NCI-H2107 treated with DMSO at 0.1 percent for 48 hours (cell line): Measurements from ENCODE around the gene STMN3.
"Not testable (repeated sequence)": the region's sequence is repeated elsewhere in the genome, so short reads cannot be mapped to it uniquely, and the experiment has no call there.

Experiments used
- DNase-seq: peaks from one replicate; lab custom pipeline; 2025; ENCODE audit not compliant: unreplicated experiment; lab: John Stamatoyannopoulos, UW

STMN3 gene

GRCh38 chr20:63657937-63658748 lies 4.9 kb upstream of the STMN3 start, which contains the start of gene RTEL1:
Gene RTEL1 (plus strand): TSS chr20:63658312. CDS start chr20:63659403, 1,091 bp downstream.
- DNase-seq, result peak; percentile 92

GRCh38 chr20:63657260-63657936 lies 4.2 kb upstream of the STMN3 start:
- DNase-seq, result no peak

- DNase-seq, result no peak
Measured at GRCh38 chr20:63656451-63656850, 3.2 kb upstream of the STMN3 start.

DNA sequence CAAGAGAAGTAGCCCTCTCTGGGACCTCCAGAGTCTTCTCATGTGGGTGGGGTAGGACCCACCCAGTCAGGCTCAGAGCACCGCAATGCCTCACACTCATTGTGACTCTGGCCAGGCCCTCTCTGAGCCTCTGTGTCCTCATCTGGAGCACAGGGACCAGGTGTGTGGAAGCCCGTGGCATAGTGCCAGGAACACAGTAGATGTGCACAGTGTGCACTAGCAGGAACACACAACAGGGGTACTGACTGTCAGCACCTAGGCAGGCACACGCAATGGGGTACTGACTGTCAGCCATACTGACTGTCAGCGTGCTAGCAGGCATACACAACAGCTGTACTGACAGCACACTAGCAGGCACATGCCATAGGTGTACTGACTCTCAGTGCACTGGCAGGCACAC lies 2.0 kb upstream of the STMN3 start:
- no peak for DNase-seq

- no peak for DNase-seq
Measured at GRCh38 chr20:63653974-63654668, 897 bp upstream of the STMN3 start.

DNA sequence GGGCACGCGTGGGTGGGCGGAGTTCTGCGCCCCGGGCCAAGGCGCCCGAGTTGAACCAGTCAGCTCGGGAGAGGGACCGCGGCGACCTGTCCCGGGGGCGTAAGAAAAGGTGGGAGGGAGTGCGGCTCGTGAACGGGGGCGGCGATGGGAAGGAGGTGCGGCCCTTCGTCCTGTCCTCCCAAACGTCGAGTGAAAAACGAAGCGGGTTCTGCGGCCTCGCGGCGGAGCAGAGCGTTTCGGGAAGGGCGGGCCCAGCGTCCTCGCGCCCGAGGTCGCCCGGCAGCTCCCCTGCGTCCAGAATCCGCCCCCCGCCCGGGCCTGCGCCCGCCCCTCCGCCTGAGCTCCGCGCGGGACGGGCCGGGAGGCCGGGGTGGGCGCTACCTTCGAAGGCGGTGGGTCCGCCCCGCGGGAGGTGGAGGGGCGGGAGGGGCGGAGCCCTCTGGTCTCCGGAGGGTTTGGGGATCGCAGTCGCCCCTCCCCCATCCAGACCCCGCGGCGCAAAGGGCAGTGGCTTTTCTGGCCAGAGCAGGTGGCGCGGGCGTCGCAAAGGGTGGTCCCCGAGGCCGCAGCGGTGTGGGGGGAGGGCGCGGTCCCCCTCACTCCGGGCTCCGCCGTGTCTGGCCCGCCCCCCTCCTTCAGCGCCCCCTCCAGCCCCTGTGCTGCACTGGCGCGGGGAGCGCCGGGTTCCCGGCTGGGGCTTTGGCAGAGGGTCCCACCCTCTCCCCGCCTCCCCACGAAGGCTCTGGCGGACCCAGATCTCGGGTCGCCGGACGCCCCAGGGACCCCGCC lies 838 bp downstream of the STMN3 start:
- DNase-seq, result no peak

DNA sequence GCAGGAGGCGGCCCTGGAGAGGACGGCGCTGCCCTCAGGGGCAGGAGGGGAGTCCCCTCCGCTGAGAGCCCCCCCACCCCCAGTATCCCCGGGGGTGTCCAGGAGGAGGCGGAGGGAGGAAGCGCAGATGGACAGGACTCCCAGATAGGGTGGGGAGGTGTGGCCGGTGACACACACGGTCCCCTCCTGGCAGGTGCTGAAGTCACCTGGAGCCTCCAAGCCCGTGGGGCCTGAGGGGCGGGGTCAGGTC lies 1.4 kb downstream of the STMN3 start:
- DNase-seq, result no peak

DNA sequence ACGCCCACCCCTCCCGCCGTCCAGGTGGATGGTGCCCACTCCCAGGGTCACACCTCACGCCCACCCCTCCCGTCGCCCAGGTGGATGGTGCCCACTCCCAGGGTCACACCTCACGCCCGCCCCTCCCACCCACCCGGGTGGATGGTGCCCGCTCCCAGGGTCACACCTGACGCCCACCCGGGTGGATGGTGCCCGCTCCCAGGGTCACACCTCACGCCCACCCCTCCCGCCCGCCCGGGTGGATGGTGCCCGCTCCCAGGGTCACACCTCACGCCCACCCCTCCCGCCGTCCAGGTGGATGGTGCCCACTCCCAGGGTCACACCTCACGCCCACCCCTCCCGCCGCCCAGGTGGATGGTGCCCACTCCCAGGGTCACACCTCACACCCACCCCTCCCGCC lies 2.7 kb downstream of the STMN3 start:
- not testable (repeated sequence) for DNase-seq

DNA sequence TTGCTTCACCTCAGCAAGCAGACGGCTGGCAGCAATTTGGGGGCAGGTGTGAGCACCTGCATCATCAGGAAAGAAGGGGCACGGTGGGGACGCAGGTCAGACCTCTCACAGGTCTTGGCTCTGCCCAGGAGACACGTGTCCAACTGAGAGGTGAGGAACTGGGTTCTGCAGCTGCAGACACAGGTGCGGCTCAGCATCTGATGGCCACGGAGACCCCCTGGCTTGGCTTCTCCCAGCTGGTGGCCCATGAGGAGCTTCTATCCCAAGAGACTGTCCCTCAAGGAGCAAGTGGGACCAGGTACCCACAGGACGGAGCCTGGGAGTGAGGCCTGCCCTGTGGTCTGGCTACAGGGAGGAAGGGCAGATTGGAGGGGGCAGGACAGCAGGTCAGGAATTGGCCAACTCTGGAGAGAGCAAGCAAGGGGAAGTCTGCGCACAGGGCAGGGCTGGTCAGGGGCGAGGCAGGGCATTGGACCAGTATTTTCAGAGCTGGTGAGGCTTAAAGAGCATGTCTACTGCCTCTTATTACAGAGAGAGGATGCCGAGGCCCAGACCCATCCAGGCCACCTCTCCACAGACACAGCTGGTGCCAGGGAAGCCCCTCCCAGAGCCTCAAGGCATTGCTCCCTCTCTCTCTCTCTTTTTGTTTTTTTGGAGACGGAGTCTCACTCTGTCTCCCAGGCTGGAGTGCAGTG lies 4.2 kb downstream of the STMN3 start:
- no peak for DNase-seq

DNA sequence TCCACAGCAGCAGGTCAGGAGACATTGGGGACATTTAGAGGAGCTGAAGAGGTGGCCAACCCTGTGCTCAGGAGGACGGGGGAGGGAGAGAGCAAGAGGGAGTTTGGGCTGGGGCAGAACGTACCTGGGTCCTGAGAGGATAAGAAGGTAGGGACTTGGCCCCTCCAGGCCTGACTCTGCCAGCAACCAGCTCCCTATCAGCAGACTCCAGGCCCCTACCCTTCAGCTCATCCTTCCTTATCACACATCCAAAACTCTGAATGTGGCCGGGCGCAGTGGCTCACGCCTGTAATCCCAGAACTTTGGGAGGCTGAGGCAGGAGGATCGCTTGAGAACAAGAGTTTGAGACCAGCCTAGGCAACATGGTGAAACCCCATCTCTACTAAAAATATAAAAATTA lies 5.0 kb downstream of the STMN3 start:
- DNase-seq, result no peak

DNA sequence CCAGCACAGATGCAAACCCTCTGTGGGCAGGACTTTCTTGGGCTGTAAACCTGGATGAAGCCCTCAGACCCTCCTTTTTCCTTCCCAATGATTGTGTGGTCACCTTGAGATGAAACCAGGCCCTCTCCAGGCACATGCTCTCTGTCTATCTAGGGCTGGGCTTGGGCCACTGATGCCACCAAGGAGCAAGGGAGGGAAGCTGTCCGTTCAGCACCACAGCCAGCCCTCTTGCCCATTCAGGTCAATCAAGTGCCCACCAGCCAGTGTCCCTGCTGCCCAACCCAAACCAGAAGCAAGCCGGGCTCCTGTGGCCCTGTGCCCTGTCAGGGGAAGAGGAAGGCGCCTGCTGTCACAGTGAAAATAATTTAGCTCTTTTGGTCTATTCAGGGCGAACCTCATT lies 8.0 kb downstream of the STMN3 start:
- no peak for DNase-seq

- DNase-seq, result no peak
Measured at GRCh38 chr20:63643946-63644345, 9.3 kb downstream of the STMN3 start.

DNA sequence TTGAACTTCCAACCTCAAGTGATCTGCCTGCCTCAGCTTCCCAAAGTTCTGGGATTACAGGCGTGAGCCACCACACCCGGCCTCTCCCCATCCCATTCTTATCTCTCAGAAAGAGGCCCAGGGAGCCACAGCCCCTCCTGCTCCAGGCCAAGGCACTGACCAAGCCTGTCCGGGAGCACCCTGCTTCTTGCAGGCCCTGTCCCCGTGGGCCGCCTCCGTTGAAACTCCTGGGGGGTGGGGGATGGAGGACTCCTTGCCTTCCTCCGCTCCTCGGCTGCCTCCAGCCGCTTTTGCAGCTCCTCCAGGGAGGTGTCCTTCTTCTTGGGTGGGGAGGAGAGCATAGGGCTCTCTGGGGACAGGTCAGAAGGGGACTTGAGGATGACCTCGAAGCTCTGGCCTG lies 9.7 kb downstream of the STMN3 start:
- DNase-seq, result no peak

DNA sequence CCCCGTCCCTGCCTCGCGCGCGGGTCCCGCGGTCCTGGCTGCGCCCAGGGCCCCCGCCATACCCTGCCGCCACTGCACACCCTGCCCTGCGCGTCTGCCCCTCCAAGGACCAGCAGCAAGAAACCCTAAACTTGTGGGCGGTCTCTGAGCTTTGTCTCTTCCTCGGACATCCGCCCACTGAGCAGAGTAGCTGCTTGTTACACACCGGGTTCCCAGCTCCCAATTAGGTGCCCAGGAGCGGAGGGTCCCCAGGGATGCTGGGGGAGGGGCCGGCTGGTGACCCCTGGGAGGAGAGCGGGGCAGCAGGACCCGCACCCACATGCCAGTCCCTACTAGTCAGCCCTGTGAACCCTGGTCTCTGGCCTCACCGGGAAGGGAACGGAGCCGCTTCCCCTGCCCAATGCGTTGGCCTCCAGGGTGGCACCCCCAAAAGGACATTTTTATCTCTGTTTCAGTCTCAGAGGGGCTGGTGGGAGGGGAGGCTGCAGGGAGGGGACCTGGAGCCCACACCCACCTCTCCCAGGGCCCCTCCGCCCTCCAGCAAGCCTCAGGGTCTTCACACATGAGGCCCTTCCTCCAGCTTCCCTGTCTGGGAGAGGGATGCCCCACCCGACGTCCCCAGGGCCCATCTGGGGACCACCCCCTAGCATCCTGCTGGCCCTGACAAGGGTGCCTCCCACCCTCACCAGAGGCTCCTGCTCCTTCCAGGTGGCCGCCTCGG lies 10.5 kb downstream of the STMN3 start:
- no peak for DNase-seq

DNA sequence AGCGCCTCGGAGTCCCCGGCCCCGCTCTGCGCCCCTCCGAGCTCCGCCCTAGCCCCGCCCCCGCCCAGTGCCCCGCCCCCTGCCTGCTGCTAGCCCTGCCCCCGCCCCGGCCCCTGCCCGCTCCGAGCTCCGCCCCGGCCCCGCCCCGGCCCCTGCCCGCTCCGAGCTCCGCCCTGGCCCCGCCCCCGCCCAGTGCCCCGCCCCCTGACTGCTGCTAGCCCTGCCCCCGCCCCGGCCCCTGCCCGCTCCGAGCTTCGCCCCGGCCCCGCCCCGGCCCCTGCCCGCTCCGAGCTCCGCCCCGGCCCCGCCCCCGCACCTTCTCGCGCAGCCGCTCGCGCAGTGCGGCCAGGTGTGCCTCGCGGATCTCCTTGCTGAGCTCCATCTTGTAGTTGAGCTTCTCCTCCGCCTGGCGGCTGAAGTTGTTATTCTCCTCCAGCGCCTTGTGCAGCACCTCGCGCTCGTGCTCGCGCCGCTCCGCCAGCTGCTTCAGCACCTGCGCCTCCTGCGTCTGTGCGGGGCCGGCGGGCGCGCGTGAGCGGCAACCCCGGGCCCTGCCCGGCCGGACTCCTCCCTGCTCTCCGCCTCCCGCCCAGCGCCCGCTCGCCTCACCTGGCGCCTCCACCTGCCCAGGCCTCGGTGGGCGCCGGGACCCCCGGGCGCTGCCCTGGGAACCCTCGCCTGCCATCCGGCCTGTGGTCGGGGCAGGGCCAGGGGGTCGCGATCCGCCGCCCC lies 11.3 kb downstream of the STMN3 start:
- peak; percentile 75 for DNase-seq

- no peak for DNase-seq
Measured at GRCh38 chr20:63641146-63641791, 12.0 kb downstream of the STMN3 start.

DNA sequence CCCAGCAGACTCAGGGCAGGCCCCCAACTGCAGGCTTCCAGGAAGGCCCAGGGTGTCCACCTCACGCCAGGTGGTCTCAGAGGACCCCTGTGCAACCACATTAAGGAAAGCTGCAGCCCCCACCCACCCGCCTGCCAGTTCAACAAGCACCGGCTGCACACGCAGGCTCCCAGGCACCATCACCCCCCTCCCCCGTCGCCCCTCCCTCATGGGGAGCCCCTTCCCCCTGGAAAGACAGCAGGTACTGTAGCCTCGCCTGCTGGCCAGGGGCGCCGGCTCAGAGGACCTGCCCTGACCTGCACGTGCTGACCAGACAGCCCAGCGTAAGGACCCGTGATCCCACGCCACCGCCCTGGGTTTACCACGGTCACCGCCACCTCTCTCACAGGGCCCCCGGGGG lies 12.5 kb downstream of the STMN3 start:
- DNase-seq, result not testable (repeated sequence)

DNA sequence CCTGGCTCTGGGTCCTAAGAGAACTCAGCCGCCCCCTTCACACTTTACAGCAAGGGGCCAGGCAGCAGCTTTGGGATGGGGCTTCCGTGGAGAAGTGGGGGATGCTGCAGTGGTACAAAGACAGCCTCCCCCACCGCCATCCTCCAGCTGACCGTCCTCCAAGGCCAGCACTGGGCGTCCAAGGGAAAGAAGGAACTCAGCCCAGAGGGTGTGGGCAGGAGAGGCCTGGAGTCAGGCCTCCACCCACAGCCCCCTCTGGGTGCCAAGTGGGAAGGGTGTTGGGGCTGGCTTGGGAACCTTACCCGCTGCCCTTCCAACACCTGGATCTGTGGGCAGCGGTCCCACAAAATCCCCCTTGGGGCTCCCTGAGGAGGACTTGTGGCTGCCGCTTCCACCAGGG lies 13.1 kb downstream of the STMN3 start:
- no peak for DNase-seq
